Inflammatory macrophage (primary cell): ENCODE measurements around the gene TTC23.

Source experiments
- DNase-seq, 2 donors: peaks; one replicate each; pipeline ENCODE4 v3.0.0-alpha.2; 2020 to 2022

Gene TTC23

DNA sequence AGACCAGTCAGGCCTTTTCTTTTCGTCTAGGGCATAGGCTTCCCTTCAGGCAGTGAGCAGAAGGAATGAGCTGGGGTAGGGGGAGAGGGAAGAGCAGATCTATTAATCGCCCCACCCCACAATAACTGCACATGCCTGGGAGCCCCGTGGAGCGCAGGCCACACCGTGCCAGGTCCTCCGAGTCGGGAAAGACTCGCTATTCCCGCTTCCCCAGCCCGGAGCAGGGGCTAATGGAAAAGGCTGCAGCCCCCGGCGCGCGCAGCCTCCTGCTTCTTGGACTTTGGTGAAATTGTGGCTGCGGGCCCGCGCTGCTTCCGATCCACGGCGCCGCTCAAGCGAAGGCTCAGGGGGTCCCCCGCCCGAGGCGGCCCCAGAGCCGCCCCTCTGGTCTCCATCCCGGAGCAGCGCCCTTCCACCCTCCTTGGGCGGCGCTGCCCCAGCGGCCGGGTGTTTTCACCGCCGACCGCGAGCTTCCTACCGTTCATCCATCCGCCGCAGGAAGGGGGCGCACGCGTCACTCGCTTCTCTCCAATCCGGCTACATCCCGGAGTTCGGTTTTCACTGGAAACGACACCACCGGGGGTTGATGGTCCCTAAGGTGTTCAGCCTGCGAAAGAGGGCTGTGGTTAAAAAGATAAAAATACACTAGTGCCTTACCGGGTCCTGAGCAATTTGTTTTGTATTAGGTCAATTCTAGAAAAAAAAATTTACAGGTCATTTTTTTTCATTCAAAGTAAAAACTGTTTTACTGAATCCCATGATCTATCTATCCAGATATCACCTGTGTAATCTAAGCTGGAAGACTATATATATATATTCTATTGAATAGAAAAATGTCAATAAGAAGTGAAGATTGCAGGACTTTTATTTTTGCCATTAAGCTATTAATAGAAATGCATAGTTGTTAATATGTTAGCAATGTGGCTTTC, 148.9 kb downstream of the TTC23 start:
- peak; percentile 46 to 68 for DNase-seq

DNA sequence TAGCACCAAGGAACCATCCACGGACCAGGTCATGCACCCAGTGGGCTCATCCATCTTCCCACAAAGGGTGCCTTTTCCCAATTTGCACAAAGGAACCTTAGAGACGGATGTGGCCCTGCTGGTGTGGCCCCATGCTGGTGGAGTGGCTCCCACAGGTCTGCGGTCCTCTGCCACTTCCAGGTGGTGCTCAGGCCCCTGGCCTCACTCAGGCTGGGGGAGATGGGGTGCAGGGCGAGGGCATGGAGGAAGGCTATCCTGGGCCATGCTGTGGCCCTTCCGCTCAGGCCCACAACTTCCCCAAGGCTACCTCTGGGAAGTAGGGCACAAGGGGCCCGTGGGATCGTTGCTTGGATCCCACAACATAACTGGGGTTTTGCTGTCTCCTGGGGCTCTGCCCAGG, 149.7 kb downstream of the TTC23 start:
- no peak for DNase-seq

DNA sequence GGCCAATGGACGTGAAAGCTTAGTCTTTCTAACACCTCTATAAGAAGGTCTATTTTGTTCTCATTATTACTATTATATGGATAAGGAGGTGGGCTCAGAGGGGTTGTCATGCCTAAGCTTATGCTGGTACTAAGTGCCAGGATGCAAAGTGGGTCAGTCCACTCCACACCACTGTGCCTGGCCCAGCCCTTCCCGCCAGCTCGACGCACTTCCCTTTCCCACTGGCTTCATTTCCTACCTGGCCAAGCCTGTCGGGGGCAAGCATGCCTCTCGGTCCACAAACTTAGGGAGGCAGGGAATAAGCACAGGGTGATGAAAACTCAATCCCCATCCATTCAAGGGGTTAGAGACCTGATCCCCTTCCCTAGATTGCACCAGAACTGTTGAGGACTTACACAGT, 150.4 kb downstream of the TTC23 start:
- no peak for DNase-seq

DNA sequence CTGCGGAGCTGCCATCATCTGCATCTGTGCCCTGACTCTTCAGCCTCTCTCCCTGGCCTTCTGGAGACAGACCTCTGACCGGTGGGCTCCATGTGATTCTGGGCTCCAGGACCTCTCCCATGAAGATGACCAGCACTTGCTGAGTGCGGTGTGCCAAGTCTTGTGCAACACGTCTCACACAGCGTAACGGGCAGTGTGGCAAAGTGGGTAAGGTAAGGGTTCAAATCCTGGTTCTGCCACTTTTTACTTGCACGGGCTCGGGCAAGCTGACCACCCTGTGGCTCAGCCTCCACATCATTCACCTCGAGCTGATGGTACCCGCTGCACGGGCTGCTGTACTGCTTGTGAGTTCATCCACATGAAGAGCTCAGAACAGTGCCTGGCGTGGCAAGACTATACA, 151.0 kb downstream of the TTC23 start:
- no peak for DNase-seq

DNA sequence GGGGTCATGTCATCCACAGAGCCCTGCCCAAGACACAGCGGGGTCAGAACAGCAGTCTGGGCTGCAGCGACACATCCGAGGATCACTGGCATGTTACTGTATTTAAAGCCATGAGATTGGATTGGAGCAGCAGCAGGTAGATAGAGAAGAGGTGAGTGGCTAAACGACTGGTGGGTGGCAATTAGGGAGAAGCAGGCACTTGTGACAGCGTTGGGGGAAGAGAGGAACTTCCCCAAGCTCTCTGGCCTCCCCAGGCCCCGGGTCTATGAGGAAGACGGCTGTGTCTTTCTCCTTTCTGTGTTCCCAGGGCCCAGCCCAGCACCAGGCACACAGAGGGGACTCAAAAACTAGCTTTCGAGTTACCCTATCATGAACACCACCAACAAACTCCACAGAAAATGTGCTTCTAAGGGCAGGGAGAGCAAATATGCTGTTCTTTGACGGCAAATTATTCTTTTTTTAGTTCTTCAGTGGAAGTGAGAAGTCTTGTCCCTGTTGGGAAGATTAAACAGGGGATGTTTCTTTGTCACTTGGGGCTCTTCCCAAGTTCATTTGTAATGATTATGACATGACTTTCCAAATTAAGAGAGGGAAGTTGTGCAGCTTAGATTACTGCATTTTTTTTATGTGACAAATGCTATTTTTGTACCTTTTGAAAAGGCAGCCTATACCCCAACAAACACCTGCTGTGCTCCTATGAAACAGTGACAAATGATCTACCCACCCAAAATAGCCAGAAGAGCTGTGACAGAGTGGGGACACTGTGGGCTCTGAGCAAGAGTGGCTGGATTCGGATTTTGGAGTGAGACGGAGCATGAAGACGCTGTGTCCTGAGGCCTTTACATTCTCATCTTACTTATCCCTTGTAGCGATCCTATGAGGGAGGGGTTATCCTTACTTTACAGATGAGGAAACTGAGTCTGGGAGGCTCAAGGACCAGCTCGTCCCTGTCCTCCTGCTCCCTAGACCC, 151.7 kb downstream of the TTC23 start:
- peak; percentile 3 to 25 for DNase-seq

DNA sequence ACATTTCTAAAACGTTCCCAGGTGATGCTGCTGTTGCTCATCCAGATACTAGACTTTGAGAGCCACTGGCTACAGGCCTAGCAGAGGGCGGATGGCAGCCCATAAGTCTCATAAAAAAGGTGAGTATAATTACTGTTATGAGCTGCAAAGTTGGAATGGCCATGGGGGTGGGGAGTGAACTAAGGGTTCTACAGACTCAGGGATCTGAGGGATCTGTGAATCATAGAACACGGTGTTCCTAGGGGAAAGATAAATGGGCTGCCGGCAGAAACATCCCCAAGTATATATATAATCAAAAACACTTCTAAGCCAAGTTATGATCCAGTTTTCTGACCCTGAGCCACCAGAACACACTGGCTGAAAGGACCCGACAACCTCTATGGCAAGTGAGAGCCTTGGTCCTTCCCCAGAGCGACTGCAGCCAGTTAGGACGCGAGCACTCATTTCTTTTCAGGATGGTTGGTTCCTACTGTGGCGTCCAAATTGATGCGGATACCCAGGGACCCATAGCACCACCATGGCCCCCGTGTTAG, 152.4 kb downstream of the TTC23 start:
- no peak for DNase-seq

DNA sequence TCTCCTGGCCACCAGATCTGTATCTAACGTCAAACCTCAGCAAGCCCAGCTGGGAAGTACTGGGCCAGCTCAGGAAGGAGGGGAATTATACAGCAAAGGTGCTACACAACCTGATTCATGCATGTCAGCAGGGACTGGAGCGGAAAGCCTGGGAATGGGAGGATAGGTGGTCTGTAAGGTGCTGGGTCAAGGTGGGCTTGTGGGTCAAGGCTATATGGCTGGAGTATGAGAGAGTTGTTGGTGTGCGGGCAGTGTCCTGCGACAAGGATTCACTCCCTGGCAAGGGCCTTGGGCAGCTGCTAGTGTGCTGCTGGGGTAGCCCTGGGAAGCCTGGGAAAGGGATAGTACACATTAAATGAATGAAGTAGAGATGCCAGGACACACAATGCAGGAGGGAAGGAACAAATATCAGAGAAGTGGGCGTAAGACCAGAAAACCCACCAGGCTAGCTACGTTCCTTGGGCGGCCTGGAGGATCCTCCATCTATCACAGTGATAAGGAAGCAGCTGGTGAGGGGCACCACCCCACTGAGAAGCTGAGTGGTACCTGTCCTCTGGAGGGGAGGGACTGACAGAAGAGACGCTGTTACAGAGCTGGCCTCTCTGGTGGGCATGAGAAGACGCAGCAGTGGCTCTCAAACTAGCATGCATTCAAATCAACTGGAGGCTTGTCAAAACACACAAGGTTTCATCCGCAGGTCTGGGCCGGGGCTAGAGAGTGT, 153.0 kb downstream of the TTC23 start:
- no peak for DNase-seq

DNA sequence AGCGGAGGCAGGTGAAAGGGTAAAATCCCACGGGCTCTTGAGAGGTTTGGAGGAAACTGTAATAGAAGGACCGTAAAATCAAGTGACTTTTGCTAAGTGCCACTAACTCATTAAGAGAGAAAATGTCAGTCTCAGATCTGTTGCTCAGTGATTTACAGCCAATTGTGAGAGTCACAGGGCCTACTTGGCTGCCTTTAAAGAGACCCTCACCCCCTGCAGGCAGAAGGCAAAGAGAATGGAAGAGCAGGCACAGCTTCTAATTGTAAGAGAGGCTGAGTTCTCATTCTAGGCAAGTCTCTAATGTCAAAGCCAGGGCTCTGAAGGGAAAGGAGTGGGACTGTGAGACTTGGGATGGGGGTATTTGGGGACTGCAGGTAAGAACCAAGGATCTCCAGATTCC, 153.8 kb downstream of the TTC23 start:
- DNase-seq = no peak

DNA sequence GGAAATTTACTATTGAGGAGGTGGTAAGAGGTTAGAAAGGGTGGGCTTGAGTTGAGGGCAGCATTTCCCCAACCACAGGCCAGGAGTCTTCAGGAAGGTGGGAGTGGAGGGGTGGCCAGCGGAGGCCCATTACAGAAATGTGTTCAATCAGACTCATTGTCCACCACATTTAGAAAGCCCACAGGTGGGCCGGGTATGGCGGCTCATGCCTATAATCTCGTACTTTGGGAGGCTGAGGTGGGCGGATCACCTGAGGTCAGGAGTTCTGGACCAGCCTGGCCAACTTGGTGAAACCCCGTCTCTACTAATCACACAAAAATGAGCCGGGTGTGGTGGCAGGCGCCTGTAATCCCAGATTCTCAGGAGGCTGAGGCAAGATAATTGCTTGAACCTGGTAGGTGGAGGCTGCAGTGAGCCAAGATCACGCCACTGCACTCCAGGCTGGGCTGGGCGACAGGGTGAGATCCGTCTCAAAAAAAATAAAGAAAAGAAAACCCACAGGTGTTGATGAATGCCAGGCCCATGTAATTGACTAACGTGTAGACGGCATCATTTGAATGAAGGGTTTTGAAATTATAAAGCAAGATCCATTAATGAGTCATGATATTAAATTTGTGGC, 156.7 kb downstream of the TTC23 start:
- DNase-seq = no peak

DNA sequence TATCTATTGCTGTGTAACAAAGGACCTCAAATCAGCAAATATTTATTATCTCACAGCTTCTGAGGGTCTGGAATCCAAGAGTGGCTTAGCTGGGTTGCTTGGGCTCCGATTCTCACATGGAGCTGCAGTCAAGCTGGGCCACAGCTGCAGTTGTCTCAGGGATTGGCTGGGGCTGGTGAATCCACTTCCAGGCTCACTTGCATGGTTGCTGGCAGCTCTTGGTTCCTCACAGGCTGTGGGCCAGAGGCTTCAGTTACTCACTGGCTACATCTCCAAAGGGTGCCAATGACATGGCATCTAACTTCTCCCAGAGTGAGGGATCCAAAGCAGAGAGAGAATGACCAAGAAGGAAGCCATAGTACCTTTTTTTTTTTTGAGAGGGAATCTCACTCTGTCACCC, 158.4 kb downstream of the TTC23 start:
- no peak for DNase-seq

DNA sequence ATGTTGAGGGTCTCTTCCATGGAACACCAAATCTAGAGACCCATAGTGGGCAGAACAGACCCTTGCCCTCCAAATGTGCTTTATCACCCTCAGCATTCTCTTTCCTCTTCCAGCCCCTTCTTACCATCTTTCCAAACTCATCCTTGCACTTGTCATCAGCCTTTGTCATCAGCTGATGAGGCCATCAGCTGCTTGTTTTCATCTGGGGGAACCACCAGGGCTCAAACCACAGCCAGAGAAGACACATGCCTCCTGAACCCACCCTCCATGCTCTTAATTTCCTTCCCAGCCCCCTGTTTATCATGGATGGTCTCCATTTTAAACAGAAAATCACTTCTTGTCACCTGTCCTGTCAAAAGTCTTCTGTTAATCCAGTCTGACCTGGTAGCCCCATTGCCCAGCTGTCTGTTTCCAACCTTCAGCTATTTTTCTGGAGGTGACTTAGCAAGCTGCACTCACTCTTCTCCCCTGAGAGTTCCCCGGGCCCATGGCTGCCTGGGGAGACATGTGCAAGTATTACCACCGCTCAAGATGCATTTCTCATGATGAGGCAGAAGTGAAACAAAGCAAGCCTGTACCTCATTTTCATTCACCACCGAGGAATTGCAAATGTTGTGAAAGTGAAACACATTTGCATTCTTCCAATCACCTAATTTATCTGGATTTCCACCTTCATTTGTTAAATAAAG, 159.2 kb downstream of the TTC23 start:
- DNase-seq = peak in 1 of 2 donors; percentile 8

DNA sequence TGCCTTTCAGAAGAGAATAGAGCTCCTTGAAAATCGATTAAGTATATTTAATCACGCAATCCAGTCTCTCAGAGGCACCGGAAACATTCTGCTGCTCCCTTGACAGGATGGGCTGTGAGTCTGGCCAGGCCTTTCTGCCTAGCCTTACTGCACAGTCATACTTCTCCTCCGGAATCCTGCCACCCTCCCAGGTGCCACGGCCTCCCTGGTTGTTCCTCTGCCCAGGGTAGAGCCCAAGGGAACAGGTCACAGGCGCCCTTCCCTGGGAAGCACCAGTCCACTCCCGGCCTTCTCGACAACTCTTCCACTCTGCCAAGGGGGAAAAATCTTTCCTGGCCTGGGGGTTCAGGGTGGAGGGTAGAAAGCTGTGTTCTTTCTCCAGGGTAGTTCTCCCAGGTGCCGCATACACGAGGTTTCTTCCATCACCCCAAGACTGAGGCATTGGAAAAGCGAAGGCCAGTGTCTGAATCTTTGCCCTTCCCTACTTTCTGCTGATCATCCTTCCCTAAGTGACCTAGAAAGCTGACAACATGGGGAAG, 161.9 kb downstream of the TTC23 start:
- no peak for DNase-seq

DNA sequence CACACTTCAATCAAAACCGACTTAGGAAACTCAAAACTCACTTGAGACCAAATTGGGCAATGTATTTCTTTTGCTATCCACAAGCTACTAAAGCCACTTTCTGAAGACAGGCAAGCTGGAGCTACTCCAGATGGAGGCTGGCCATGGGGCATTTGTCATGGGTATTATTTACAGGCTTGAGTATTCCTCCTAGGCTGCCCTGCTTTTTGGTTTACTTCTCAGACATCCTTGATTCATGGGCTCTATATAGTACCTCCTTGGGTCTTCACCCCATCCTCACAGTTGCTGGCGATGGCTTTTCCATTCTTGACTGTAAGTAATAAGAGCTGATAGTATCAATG, 163.1 kb downstream of the TTC23 start:
- DNase-seq = no peak
